Measurements from ENCODE around the gene EPAS1. TPM values are rescaled to one million over a fixed set of nuclear protein-coding genes. Genes with fewer than 3 reads are reported as not detected.

EPAS1 gene
- total and polyA plus RNA-seq, 2 of the 13 experiments (the other 11 are each of a cell fraction or from before 2014, with no cell fraction given) = 47.1 to 182 TPM

DNA sequence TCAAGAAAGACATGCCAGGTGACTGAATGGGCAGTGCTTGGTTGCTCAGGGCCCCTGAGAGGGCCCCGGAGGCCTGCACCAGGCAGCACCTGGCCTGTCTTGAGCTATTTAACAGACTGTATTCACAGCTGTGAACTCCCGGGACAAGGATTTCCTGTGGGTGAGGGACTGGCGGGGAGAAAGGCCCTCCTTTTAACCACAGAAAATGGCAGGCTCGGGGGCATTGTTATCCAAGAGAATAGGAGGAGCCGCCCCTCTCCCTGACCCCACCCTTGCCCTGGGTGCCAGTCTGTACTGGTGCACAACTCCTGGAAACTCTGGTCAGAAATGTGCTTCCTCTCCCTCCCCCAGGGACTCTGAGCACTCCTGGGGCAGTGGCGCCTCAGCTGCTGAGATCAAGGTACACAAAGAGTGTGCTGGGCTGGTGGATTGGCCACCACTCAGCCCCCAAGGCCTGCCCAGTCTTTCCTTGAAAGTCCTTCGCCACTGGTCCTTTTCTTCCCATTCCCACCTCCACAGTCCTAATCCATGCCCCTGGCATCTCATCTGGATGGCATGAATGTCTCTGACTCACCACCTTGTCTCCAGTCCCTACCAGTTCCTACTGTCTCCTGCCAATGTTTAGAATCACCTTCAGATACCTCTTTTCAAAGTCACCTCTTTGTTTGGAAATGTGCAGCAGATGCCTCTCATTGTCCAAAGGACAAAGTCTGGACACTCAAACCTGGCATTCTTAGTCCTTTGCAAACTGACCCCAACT, 19.6 kb upstream of the EPAS1 start (continued):
- TF ChIP-seq, protein P1, sequence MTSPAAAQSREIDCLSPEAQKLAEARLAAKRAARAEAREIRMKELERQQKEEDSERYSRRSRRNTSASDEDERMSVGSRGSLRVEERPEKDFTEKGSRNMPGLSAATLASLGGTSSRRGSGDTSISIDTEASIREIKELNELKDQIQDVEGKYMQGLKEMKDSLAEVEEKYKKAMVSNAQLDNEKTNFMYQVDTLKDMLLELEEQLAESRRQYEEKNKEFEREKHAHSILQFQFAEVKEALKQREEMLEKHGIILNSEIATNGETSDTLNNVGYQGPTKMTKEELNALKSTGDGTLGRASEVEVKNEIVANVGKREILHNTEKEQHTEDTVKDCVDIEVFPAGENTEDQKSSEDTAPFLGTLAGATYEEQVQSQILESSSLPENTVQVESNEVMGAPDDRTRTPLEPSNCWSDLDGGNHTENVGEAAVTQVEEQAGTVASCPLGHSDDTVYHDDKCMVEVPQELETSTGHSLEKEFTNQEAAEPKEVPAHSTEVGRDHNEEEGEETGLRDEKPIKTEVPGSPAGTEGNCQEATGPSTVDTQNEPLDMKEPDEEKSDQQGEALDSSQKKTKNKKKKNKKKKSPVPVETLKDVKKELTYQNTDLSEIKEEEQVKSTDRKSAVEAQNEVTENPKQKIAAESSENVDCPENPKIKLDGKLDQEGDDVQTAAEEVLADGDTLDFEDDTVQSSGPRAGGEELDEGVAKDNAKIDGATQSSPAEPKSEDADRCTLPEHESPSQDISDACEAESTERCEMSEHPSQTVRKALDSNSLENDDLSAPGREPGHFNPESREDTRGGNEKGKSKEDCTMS (CRISPR knock-in tag; conservative IDR thresholded peaks at IDR 0.05) = no peak
- TF ChIP-seq GRHL1 (CRISPR knock-in tag; conservative IDR thresholded peaks at IDR 0.05) = no peak
- no peak for TF ChIP-seq YY1 (IDR thresholded peaks at IDR 0.05; ENCODE audit: insufficient read depth, insufficient replicate concordance, low read depth, low read length)
- TF ChIP-seq DZIP1 (CRISPR knock-in tag; IDR thresholded peaks at IDR 0.05) = no peak
- TF ChIP-seq SRY (CRISPR knock-in tag; IDR thresholded peaks at IDR 0.05) = no peak
- TF ChIP-seq, protein P2, sequence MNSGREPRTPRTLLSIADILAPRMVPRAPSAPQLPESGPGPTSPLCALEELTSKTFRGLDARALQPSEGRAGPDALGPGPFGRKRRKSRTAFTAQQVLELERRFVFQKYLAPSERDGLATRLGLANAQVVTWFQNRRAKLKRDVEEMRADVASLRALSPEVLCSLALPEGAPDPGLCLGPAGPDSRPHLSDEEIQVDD (CRISPR knock-in tag; IDR thresholded peaks at IDR 0.05; ENCODE audit: borderline replicate concordance) = no peak
- TF ChIP-seq, protein P3, sequence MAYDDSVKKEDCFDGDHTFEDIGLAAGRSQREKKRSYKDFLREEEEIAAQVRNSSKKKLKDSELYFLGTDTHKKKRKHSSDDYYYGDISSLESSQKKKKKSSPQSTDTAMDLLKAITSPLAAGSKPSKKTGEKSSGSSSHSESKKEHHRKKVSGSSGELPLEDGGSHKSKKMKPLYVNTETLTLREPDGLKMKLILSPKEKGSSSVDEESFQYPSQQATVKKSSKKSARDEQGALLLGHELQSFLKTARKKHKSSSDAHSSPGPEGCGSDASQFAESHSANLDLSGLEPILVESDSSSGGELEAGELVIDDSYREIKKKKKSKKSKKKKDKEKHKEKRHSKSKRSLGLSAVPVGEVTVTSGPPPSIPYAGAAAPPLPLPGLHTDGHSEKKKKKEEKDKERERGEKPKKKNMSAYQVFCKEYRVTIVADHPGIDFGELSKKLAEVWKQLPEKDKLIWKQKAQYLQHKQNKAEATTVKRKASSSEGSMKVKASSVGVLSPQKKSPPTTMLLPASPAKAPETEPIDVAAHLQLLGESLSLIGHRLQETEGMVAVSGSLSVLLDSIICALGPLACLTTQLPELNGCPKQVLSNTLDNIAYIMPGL (CRISPR knock-in tag; IDR thresholded peaks at IDR 0.05; ENCODE audit: borderline replicate concordance in 1 of 2, low read depth in 1 of 2) = no peak
- TF ChIP-seq NCOA5 (CRISPR knock-in tag; IDR thresholded peaks at IDR 0.05) = no peak
- TF ChIP-seq JUNB (CRISPR knock-in tag; IDR thresholded peaks at IDR 0.05; ENCODE audit: borderline replicate concordance) = no peak
- no peak for TF ChIP-seq ZNF580 (CRISPR knock-in tag; IDR thresholded peaks at IDR 0.05; ENCODE audit: borderline replicate concordance, low read depth)
- TF ChIP-seq ZNF121 (CRISPR knock-in tag; IDR thresholded peaks at IDR 0.05) = no peak
- TF ChIP-seq RFXAP (CRISPR knock-in tag; IDR thresholded peaks at IDR 0.05; ENCODE audit: borderline replicate concordance) = no peak
- TF ChIP-seq, protein P4, sequence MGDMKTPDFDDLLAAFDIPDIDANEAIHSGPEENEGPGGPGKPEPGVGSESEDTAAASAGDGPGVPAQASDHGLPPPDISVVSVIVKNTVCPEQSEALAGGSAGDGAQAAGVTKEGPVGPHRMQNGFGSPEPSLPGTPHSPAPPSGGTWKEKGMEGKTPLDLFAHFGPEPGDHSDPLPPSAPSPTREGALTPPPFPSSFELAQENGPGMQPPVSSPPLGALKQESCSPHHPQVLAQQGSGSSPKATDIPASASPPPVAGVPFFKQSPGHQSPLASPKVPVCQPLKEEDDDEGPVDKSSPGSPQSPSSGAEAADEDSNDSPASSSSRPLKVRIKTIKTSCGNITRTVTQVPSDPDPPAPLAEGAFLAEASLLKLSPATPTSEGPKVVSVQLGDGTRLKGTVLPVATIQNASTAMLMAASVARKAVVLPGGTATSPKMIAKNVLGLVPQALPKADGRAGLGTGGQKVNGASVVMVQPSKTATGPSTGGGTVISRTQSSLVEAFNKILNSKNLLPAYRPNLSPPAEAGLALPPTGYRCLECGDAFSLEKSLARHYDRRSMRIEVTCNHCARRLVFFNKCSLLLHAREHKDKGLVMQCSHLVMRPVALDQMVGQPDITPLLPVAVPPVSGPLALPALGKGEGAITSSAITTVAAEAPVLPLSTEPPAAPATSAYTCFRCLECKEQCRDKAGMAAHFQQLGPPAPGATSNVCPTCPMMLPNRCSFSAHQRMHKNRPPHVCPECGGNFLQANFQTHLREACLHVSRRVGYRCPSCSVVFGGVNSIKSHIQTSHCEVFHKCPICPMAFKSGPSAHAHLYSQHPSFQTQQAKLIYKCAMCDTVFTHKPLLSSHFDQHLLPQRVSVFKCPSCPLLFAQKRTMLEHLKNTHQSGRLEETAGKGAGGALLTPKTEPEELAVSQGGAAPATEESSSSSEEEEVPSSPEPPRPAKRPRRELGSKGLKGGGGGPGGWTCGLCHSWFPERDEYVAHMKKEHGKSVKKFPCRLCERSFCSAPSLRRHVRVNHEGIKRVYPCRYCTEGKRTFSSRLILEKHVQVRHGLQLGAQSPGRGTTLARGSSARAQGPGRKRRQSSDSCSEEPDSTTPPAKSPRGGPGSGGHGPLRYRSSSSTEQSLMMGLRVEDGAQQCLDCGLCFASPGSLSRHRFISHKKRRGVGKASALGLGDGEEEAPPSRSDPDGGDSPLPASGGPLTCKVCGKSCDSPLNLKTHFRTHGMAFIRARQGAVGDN (CRISPR knock-in tag; IDR thresholded peaks at IDR 0.05) = peak; percentile 42; the same call in 1 of the 2 replicates
